Tibial nerve (tissue), 4 donors: ENCODE measurements around the gene VSIG8. TPM values are rescaled to one million over a fixed set of nuclear protein-coding genes. Genes with fewer than 3 reads are reported as not detected.

Experiments used
- DNase-seq, 2 donors: peaks; one replicate each; pipeline ENCODE4 v3.0.0-alpha.2; 2019; ENCODE audit warnings: low spot score in 2 of 2
- H3K27ac ChIP-seq, 4 donors: fragments of 200-600 bp; sonication (generic) in 3 of 4; one replicate each; pipeline ENCODE4 v1.5.1; 2017 to 2019; ENCODE audit warnings: mild to moderate bottlenecking in 1 of 4
- H3K27me3 ChIP-seq, 2 donors: fragments of 200-600 bp; sonication (generic) in 1 of 2; one replicate each; pipeline versions ENCODE4 v1.5.1 to v1.6.0; 2017 to 2019
- H3K36me3 ChIP-seq, 3 donors: fragments of 200-600 bp; sonication (generic); one replicate each; pipeline ENCODE4 v1.5.1; 2018 to 2019
- H3K4me1 ChIP-seq, 4 donors: fragments of 200-600 bp; sonication (generic) in 3 of 4; one replicate each; pipeline ENCODE4 v1.5.1; 2017 to 2019
- H3K4me3 ChIP-seq, 4 donors: fragments of 200-600 bp; sonication (generic) in 3 of 4; one replicate each; pipeline ENCODE4 v1.5.1; 2017 to 2019; ENCODE audit warnings: mild to moderate bottlenecking in 1 of 4, moderate library complexity in 1 of 4
- H3K9me3 ChIP-seq, 4 donors: fragments of 200-600 bp; sonication (generic) in 3 of 4; one replicate each; pipeline ENCODE4 v1.5.1; 2017 to 2019
- EP300 ChIP-seq, 2 donors: sonication (generic); formaldehyde crosslinking; IDR thresholded peaks; one replicate each; pipeline ENCODE4 v1.6.1; 2017; ENCODE audit warnings: antibody characterized with exemption in 2 of 2, mild to moderate bottlenecking in 1 of 2
- POLR2A ChIP-seq, 2 donors: fragments of 450-650 bp; IDR thresholded peaks; one replicate each; pipeline ENCODE4 v1.6.1; 2017; ENCODE audit warnings: antibody characterized with exemption in 2 of 2, mild to moderate bottlenecking in 2 of 2, moderate library complexity in 2 of 2
- WGBS, 2 donors: methylation state at CpG; one replicate each; pipeline ENCODE4 v1.1.5; 2018; 5-methylcytosine and 5-hydroxymethylcytosine counted together
- total RNA-seq, 4 donors: library from RNA; depleted of rRNA; stranded (reverse); fragments of >200 nt; gene quantifications; one replicate each; pipeline ENCODE4 v1.1.0, GENCODE V29; 2016
- TF ChIP-seq, protein P1 (sequence below), 5 experiments: fragments of 200-600 bp in 3 of 5; fragments of 450-650 bp in 2 of 5; sonication (generic) in 3 of 5; IDR thresholded peaks; one replicate each; pipeline ENCODE4 v1.5.1; 2016 to 2019; ENCODE audit warnings: antibody characterized with exemption in 5 of 5, mild to moderate bottlenecking in 3 of 5, moderate library complexity in 2 of 5

VSIG8 gene
- total RNA-seq, 4 donors from 2014 or later = 0.20 TPM; not detected in 3

DNA sequence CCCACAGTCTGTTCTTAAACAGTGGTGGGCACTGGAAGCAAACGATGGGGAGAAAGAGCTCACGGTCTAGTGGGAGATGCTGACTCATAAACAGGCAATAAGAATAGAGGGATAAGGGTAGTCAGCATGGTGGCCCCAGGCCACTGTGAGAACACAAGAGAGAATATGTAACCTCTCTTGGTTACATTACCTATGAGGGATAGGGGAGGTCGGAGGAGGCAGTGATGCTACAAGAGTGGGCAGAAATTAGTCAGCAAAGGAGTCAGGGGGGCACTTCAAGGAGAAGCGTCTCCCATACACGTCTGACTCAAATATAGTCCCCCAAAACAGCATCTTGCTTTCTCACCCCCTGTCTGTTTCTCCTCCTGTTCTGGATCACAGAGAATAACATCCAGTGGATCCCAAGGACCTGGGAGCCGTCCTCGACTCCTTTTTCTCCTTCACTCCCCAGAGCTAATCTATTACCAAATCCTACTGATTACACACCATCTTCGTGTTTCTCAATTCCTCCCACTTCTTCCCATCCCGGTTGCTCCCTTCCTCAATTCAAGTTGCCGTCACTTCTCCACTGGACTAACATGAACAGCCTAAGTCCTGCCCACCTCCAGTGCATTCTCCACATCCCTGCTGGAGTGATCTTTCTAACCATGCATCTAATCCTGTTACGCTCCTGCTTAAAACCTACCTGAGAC lies 33.7 kb downstream of the VSIG8 start:
- no peaks in the 10 kb centered on the region for H3K36me3 ChIP-seq
- peaks cover 0 to 6% (median 0%) of the 10 kb centered on the region in 4 donors for H3K4me1 ChIP-seq
- H3K27ac ChIP-seq = no peak overlapping the region
- WGBS, 2 donors = 76 to 81% methylated on average over 11 of the region's 11 CpGs
- H3K9me3 ChIP-seq = no peaks in the 10 kb centered on the region
- H3K4me3 ChIP-seq = no peak overlapping the region
- TF ChIP-seq EP300 (IDR thresholded peaks at IDR 0.05) (no peak), POLR2A (IDR thresholded peaks at IDR 0.05) (no peak)
- TF ChIP-seq, protein P1, sequence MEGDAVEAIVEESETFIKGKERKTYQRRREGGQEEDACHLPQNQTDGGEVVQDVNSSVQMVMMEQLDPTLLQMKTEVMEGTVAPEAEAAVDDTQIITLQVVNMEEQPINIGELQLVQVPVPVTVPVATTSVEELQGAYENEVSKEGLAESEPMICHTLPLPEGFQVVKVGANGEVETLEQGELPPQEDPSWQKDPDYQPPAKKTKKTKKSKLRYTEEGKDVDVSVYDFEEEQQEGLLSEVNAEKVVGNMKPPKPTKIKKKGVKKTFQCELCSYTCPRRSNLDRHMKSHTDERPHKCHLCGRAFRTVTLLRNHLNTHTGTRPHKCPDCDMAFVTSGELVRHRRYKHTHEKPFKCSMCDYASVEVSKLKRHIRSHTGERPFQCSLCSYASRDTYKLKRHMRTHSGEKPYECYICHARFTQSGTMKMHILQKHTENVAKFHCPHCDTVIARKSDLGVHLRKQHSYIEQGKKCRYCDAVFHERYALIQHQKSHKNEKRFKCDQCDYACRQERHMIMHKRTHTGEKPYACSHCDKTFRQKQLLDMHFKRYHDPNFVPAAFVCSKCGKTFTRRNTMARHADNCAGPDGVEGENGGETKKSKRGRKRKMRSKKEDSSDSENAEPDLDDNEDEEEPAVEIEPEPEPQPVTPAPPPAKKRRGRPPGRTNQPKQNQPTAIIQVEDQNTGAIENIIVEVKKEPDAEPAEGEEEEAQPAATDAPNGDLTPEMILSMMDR (IDR thresholded peaks at IDR 0.05) = no peak
- no peak for DNase-seq
- peaks cover 0 to 6% of the 10 kb centered on the region in 2 donors for H3K27me3 ChIP-seq

DNA sequence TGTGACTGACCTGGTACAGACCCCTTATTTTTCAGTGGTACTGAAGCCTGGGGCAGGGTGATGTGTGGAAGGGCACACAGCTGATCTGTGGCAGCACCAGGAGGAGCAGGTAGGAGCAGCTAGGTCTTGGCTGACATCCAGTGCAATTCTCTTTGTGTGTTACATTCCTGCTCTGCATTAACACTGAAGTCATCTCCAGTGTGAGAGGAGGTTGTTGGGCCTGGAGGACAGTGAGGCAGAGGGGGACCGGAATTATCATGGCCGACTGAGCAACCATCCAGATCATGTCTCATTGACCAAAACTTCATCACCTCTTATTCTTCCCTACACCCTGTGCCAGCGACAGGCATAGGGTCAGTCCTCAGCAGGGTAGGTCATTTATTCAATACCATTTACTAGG lies 34.3 kb downstream of the VSIG8 start:
- Histone ChIP-seq H3K27me3 (peaks cover 0 to 12% of the 10 kb centered on the region in 2 donors), H3K27ac (no peak overlapping the region), H3K9me3 (no peaks in the 10 kb centered on the region), H3K4me3 (no peak overlapping the region), H3K36me3 (no peaks in the 10 kb centered on the region), H3K4me1 (peaks cover 0 to 6% (median 0%) of the 10 kb centered on the region in 4 donors)
- DNase-seq = no peak
- WGBS, 2 donors = 66 to 79% methylated on average over 3 of the region's 3 CpGs
- TF ChIP-seq EP300 (IDR thresholded peaks at IDR 0.05) (no peak), POLR2A (IDR thresholded peaks at IDR 0.05) (no peak)
- TF ChIP-seq, protein P1 (IDR thresholded peaks at IDR 0.05) = no peak

DNA sequence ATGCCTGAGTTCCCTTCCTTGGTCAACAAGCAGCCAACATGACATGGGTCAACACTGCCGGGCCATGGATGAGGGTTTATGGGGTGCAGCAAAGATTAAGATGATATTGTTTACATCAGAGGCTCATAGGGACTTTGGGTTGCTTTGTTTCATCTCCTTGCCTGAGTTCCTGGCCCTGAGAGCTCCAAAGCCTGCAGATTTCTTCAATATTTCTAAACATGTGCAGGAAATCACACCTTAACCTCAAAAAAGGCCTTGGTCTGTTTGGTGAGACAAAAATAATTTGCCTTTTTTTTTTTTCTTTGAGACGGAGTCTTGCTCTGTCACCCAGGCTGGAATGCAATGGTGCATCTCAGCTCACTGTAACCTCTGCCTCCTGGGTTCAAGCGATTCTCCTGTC lies 34.9 kb downstream of the VSIG8 start:
- no peak overlapping the region for H3K27ac ChIP-seq
- no peaks in the 10 kb centered on the region for H3K9me3 ChIP-seq
- WGBS, 2 donors = 83 to 88% methylated on average over 3 of the region's 3 CpGs
- TF ChIP-seq POLR2A (IDR thresholded peaks at IDR 0.05) (no peak), EP300 (IDR thresholded peaks at IDR 0.05) (no peak)
- TF ChIP-seq, protein P1 (IDR thresholded peaks at IDR 0.05) = no peak
- DNase-seq = no peak
- peaks cover 0 to 6% (median 0%) of the 10 kb centered on the region in 4 donors for H3K4me1 ChIP-seq
- H3K36me3 ChIP-seq = no peaks in the 10 kb centered on the region
- peaks cover 0 to 13% of the 10 kb centered on the region in 2 donors for H3K27me3 ChIP-seq
- H3K4me3 ChIP-seq = peak overlapping the region in 1 of 4 donors; percentile 14

DNA sequence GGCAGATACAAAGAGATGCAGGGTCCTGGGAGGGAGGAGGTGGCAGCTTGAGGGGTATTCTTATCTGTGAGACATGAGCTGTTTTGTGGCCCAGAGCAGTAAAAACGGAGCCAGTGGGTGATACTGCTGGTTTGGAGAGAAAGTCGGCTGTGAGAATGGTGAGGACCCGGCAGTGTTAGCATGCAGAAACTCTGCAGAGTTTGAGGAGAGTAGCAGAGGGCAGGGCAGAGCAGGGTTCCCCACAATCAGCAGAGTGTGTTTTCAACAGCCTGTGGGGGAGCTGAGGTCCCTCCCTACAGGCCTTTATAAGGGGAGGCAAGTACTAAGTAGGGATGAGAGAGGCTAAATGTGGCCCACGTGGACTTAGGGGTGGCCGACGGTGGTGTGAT lies 35.4 kb downstream of the VSIG8 start:
- TF ChIP-seq POLR2A (IDR thresholded peaks at IDR 0.05) = no peak
- TF ChIP-seq EP300 (IDR thresholded peaks at IDR 0.05) = no peak
- TF ChIP-seq, protein P1 (IDR thresholded peaks at IDR 0.05) = no peak
- 87 to 89% methylated on average over 6 of the region's 6 CpGs for WGBS, 2 donors
- peaks cover 0 to 13% of the 10 kb centered on the region in 2 donors for H3K27me3 ChIP-seq
- peaks cover 0 to 6% (median 0%) of the 10 kb centered on the region in 4 donors for H3K4me1 ChIP-seq
- no peak overlapping the region for H3K27ac ChIP-seq
- H3K4me3 ChIP-seq = peak overlapping the region in 1 of 4 donors; percentile 14
- no peaks in the 10 kb centered on the region for H3K9me3 ChIP-seq
- no peaks in the 10 kb centered on the region for H3K36me3 ChIP-seq
- no peak for DNase-seq

DNA sequence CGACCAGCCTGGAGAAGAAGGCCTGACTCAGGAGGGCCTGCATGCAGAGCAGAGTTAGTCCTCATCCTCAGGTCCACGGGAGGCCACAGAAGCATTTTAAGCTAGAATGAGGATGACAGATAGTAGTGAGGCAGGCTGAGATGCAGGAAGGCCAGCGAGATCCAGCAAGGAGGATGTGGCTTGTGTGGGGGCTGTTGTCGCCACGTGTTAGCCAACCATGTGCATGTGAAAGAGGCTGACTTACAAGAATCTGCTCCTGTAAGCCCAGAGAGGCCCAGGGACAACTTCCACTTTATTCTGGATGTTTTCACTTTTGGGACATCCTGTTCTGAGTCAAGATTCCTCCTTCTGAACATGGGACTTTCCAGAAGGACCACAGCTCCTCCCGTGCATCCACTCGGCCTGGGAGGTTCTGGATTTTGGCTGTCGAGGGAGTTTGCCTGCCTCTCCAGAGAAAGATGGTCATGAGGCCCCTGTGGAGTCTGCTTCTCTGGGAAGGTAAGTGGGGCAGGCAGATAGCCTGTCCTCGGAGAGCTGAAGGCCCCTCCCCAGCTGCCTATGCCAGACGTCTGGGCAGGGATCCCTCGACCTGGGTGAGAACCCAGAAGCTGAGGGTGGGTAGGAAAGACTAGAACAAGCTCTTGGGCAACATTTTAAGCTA lies 35.9 kb downstream of the VSIG8 start, which contains the start of gene SLAMF8:
Gene SLAMF8, plus strand, starts transcription at position 433 of the 661 bp plus-strand sequence. Its CDS starts 26 bp downstream, at position 459.
- peaks cover 0 to 13% of the 10 kb centered on the region in 2 donors for H3K27me3 ChIP-seq
- 71 to 80% methylated on average over 11 of the region's 11 CpGs for WGBS, 2 donors
- peak within 1 kb of the TSS in 1 of 4 donors; percentile 14 for H3K4me3 ChIP-seq
- no peaks in the 10 kb centered on the region for H3K36me3 ChIP-seq
- DNase-seq = peak in 1 of 2 donors; percentile 44
- TF ChIP-seq, protein P1 (IDR thresholded peaks at IDR 0.05) = no peak
- peak in 1 of 2 donors; percentile 53 for TF ChIP-seq EP300 (IDR thresholded peaks at IDR 0.05)
- no peaks in the 10 kb centered on the region for H3K9me3 ChIP-seq
- H3K27ac ChIP-seq = no peak within 1 kb of the TSS
- H3K4me1 ChIP-seq = peaks cover 0 to 6% (median 0%) of the 10 kb centered on the region in 4 donors
